Retinal pigment epithelial cell (primary cell): ENCODE results near the gene MED14.

Source experiments
- DNase-seq: peaks from one replicate; pipeline ENCODE4 v3.0.0-alpha.2; 2010; ENCODE audit warnings: low read depth
- H3K4me3 ChIP-seq: 2 replicates; pipeline ENCODE4 v1.5.1; 2011; ENCODE audit warnings: mild to moderate bottlenecking, low read length, control low read depth, moderate library complexity
- TF ChIP-seq, protein P1 (sequence below): conservative IDR thresholded peaks from 2 replicates; pipeline ENCODE4 v1.5.1; 2011; ENCODE audit warnings: low read depth, low read length, control low read depth, inconsistent platforms

Gene MED14

DNA sequence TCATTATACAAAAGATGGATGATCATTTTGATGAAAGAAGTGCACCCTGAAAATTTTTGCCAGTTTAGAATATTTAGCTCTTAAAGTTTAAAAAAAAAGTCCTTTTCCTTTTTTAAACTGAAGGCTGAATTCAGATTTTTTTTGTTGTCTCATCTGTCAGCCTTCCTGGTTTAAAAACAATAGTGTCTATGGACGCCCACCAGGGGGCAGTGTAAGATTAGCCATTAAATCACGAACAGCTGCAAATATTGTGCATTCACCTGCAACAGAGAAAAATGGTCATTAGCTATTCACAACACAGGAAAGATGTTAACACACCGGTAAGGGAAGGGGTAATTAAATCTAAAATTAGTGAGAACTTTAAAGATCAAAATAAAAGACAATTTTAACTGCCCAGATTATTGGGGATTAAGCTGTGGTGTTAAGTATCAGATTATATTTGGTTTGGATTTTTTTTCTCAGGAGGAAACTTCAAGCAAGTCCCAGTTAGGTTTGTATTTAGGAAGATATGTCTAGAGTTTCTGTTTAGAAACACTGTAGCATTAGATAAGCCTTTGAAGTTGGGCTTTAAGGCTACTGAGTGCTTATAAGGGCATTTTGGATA, 83.6 kb downstream of the MED14 start:
- TF ChIP-seq, protein P1, sequence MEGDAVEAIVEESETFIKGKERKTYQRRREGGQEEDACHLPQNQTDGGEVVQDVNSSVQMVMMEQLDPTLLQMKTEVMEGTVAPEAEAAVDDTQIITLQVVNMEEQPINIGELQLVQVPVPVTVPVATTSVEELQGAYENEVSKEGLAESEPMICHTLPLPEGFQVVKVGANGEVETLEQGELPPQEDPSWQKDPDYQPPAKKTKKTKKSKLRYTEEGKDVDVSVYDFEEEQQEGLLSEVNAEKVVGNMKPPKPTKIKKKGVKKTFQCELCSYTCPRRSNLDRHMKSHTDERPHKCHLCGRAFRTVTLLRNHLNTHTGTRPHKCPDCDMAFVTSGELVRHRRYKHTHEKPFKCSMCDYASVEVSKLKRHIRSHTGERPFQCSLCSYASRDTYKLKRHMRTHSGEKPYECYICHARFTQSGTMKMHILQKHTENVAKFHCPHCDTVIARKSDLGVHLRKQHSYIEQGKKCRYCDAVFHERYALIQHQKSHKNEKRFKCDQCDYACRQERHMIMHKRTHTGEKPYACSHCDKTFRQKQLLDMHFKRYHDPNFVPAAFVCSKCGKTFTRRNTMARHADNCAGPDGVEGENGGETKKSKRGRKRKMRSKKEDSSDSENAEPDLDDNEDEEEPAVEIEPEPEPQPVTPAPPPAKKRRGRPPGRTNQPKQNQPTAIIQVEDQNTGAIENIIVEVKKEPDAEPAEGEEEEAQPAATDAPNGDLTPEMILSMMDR: peak; percentile 73
- DNase-seq: peak; percentile 28

DNA sequence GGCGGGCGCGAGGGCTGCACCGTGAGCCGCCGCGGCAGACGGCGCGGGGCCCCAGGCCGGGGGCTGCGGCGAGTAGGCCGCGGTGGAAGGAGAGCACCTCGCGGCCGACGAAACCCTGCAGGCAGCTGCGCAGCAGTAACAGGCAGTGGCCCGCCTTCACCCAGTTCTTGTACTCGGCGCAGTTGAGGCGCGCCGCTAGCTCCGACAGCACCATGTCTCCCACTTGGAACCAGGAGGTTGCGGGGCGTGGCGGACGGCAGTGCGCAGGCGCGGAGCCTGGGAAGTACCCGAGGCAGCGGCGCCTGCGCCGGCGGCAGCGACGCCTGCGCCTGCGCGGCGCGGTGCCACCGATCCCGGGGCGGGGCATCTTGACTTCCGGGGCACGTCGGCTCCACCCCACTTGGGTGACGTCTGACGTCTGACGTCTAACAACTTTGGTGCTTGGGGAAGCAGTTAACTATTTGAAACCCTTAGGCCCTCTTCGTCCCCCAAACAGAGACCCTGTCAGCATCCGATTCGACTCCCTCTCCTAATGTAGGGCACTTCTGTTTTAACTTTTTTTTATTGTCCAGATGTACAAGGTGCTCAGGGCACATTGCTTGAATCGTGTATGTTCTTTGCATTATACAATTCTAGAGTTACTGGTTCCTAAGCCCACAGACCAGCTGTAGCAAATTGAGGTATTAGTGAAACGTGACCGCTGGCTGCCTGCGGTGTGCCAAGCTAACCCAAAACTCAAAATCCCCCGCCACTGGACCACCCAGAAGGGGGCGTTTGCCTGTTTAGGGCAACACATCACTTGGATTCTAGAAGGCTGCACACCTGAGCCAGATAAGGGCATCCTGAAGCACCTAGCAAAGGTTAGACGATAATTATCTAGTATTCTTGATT, 87.8 kb downstream of the MED14 start, which contains the start of gene CXorf38:
CXorf38 (minus strand) TSS at position 255 of the 891 bp plus-strand sequence; CDS start at position 214, 41 bp downstream.
- TF ChIP-seq, protein P1: peak; percentile 15
- DNase-seq: peak; percentile 51
- H3K4me3 ChIP-seq: peak within 1 kb of the TSS; percentile 74

More for the DNA sequence above, 83.6 kb downstream of the MED14 start:
- no peak overlapping the region for H3K4me3 ChIP-seq

DNA sequence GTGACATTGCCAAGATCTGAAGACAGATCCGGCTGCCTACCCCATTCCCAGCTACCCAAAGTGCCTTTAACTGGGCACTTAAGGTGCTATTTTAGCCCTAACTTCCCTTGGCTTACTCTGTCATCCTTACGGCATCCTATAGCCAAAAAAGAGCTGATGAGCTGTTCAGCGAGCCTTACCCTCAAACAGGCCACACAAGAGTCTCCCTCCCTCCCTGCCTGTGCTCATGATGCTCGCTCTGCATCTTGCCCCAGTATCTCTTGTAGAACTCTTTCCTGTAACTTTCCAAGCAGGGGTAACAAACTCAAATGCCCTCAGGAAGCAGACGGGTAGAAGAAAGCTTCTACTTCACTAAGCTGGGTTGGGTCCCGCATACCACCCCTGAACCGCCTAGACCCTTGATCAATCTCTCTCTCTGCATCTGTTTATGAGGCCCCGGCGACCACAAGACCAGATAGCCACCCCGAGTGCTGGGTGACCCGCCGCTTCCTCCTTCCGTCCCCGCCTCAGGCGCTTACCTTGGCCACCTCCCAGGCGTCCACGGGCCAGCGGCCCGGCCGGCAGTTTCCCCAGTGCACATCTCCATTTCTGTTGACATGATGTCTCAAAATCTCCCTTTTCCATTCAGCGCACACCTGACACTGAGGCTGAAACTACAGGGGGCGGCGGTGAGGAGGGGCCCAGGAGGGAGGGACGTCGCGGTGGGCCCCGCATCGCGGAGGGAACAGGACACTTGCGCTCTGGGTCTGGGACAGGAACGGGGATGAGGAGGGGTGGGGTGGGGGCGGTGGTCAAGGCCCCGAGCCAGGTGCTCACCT, 88.6 kb downstream of the MED14 start:
- H3K4me3 ChIP-seq: peak overlapping the region; percentile 74
- DNase-seq: no peak
- TF ChIP-seq, protein P1: no peak

DNA sequence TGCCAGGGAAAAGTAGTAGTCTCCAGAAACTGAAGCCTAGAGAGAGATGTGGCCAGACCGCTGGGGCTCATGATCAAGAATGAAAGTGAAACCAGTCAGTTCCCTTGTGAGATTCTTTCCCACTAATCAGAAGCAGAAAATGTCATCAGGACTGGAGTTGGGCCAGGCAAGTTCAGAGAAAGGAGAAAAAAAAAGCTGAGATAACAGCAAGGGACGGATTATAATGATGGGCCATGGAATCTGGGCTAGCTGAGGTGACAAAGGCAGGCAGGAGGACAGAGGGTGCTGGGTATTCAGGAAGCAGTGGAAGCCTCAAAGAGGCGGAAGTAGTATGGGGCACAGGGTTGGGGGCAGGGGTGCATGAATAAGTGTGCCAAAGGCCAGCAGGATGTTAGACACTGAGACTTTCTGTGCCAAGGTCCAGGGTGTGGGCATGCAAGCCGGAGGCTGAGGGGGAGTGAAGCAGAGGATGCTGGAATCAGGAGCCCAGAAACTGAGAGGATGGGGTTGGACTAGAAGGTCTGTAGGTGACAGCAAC, 90.5 kb downstream of the MED14 start:
- TF ChIP-seq, protein P1: no peak
- no peak overlapping the region for H3K4me3 ChIP-seq
- peak; percentile 17 for DNase-seq

DNA sequence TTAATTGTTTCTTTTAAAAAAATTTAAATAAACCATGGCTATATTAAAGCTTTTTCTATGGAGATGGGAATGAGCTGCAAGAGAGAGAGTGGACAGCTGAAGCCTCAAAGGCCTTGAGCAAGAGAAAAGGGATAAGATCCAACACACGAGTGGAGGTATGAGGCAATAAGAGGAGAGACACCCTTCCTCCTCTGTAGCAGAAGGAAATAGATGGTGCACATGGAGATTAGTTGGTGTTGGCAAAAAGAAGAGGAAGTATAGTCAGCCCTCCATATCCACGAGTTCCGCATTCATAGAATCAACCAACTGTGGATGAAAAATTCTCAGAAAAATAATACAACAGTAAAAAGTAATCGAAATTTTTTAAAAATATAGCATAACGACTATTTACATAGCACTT, 91.2 kb downstream of the MED14 start:
- no peak overlapping the region for H3K4me3 ChIP-seq
- TF ChIP-seq, protein P1: no peak
- no peak for DNase-seq

DNA sequence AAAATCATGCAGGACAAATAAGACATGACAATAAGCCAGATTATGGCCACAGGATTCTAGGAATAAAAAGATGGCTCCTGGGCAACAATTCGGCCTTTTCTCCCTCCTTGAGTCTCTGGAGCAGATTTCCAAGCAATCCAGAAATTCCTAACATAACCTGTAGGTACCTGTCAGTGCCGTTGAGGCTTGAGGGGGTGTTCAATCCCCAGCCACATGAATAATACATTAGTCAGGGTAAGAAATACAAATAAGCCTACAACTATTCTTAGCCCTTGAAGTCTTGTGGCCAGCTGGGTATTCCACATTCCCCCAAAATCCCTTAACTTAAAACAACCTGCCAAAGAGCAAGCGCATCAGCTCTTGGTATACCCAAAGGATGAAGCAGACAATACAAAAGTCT, 97.7 kb downstream of the MED14 start:
- TF ChIP-seq, protein P1: no peak
- H3K4me3 ChIP-seq: no peak overlapping the region
- DNase-seq: no peak
